ENCODE data around the gene HHEX. TPM values are rescaled to one million over a fixed set of nuclear protein-coding genes. Genes with fewer than 3 reads are reported as not detected.
"Not testable (repeated sequence)": the region's sequence is repeated elsewhere in the genome, so short reads cannot be mapped to it uniquely, and the experiment has no call there.

The HHEX gene
- total RNA-seq, 2 donors from 2014 or later: 2.5 to 4.8 TPM

- ATAC-seq (no peak), DNase-seq (no peak)
Observed at GRCh38 chr10:92722349-92722748, 32.6 kb downstream of the HHEX start.

GRCh38 chr10:92727141-92727540, 37.4 kb downstream of the HHEX start:
- ATAC-seq (no peak), DNase-seq (no peak)
- intact Hi-C loops (cut with DNase I, micrococcal nuclease): no loop called here

More at GRCh38 chr10:92722349-92722748, 32.6 kb downstream of the HHEX start:
- intact Hi-C loops (cut with DNase I, micrococcal nuclease): no loop called here

- ATAC-seq (no peak), DNase-seq (no peak)
- intact Hi-C loops (cut with DNase I, micrococcal nuclease): no loop called here
Observed at GRCh38 chr10:92727550-92727949, 37.8 kb downstream of the HHEX start.

GRCh38 chr10:92729886-92730285, 40.1 kb downstream of the HHEX start:
- DNase-seq: no peak
- ATAC-seq: no peak
- intact Hi-C loops (cut with DNase I, micrococcal nuclease): no loop called here

GRCh38 chr10:92732958-92733357, 43.2 kb downstream of the HHEX start:
- ATAC-seq: no peak
- intact Hi-C loops (cut with DNase I, micrococcal nuclease): no loop called here
- no peak for DNase-seq

GRCh38 chr10:92734301-92734700, 44.5 kb downstream of the HHEX start:
- ATAC-seq: no peak

GRCh38 chr10:92735938-92736337, 46.2 kb downstream of the HHEX start:
- no peak for DNase-seq
- intact Hi-C loops (cut with DNase I, micrococcal nuclease): no loop called here
- no peak for ATAC-seq

More at GRCh38 chr10:92734301-92734700, 44.5 kb downstream of the HHEX start:
- no peak for DNase-seq
- intact Hi-C loops (cut with DNase I, micrococcal nuclease): no loop called here

- intact Hi-C loops (cut with DNase I, micrococcal nuclease): no loop called here
- ATAC-seq (no peak), DNase-seq (no peak)
Observed at GRCh38 chr10:92737484-92737883, 47.7 kb downstream of the HHEX start.

GRCh38 chr10:92740762-92741161, 51.0 kb downstream of the HHEX start:
- no peak for ATAC-seq
- no peak for DNase-seq
- intact Hi-C loops (cut with DNase I, micrococcal nuclease): no loop called here

GRCh38 chr10:92741741-92742140, 52.0 kb downstream of the HHEX start:
- DNase-seq; ATAC-seq; intact Hi-C loops (cut with DNase I, micrococcal nuclease): not testable (repeated sequence)

- ATAC-seq (no peak), DNase-seq (peak in 1 of 2 donors; percentile 33)
- intact Hi-C loops (cut with DNase I, micrococcal nuclease): no loop called here
Observed at GRCh38 chr10:92742331-92743228, 52.8 kb downstream of the HHEX start.

Other genes starting within 250 kb of the HHEX start
- gene IDE, start 115.9 kb upstream of the HHEX start, total RNA-seq: 10 to 100 TPM; 40.4 to 43.5 TPM
- gene KIF11, start 96.8 kb upstream of the HHEX start, total RNA-seq: 1 to 10 TPM; 3.5 to 8.6 TPM
- 10 to 100 TPM; 13.2 to 13.6 TPM for gene EXOC6, start 158.6 kb downstream of the HHEX start, total RNA-seq